HG03354 (cell line): ENCODE data around the gene CRK.
"Not testable (repeated sequence)": the region's sequence is repeated elsewhere in the genome, so short reads cannot be mapped to it uniquely, and the experiment has no call there.

Experiments
- ATAC-seq: cut with Tn5 transposase; IDR thresholded peaks from one replicate; pipeline ENCODE4 v1.9.1; 2021; ENCODE audit warnings: mild to moderate bottlenecking; ENCODE audit not compliant: unreplicated experiment, poor library complexity, severe bottlenecking

The CRK gene

GRCh38 chr17:1470071-1470754, 14.2 kb upstream of the CRK start:
- ATAC-seq, result no peak

GRCh38 chr17:1469231-1469852, 13.3 kb upstream of the CRK start:
- no peak for ATAC-seq

GRCh38 chr17:1467898-1468492, 12.0 kb upstream of the CRK start:
- ATAC-seq, result no peak

GRCh38 chr17:1467258-1467657, 11.2 kb upstream of the CRK start:
- no peak for ATAC-seq

- no peak for ATAC-seq
These were observed 8.2 kb upstream of the CRK start for GRCh38 chr17:1464186-1464585.

- ATAC-seq, result no peak
These were observed 6.4 kb upstream of the CRK start for GRCh38 chr17:1462164-1463112.

- no peak for ATAC-seq
These were observed 5.3 kb upstream of the CRK start for GRCh38 chr17:1461198-1461944.

GRCh38 chr17:1460233-1460632, 4.2 kb upstream of the CRK start:
- no peak for ATAC-seq

- peak; percentile 39 for ATAC-seq
These were observed 688 bp downstream of the CRK start for GRCh38 chr17:1455291-1455796.

- no peak for ATAC-seq
These were observed 1.5 kb downstream of the CRK start for GRCh38 chr17:1454541-1454940.

- ATAC-seq, result not testable (repeated sequence)
These were observed 2.3 kb downstream of the CRK start for GRCh38 chr17:1453694-1454093.

GRCh38 chr17:1452836-1453235, 3.2 kb downstream of the CRK start:
- ATAC-seq, result no peak

GRCh38 chr17:1450261-1450660, 5.8 kb downstream of the CRK start:
- not testable (repeated sequence) for ATAC-seq

GRCh38 chr17:1449412-1449967, 6.5 kb downstream of the CRK start:
- no peak for ATAC-seq

GRCh38 chr17:1447052-1447451, 9.0 kb downstream of the CRK start:
- ATAC-seq, result no peak

GRCh38 chr17:1446201-1446600, 9.8 kb downstream of the CRK start:
- ATAC-seq, result no peak

GRCh38 chr17:1445695-1446094, 10.3 kb downstream of the CRK start:
- not testable (repeated sequence) for ATAC-seq

- not testable (repeated sequence) for ATAC-seq
These were observed 13.3 kb downstream of the CRK start for GRCh38 chr17:1442721-1443120.

- ATAC-seq, result no peak
These were observed 13.8 kb downstream of the CRK start for GRCh38 chr17:1442187-1442586.
